GF-D8 (cell line): ENCODE measurements around the gene REXO5.
A peak's percentile ranks its signal among the peaks of the same experiment; 100 is the strongest.

Experiments
- DNase-seq: peaks from one replicate; lab custom pipeline; 2025; lab: John Stamatoyannopoulos, UW

REXO5 gene

GRCh38 chr16:20803192-20803560 lies 3.2 kb upstream of the REXO5 start:
- no peak for DNase-seq

- DNase-seq: no peak
These were observed 2.6 kb upstream of the REXO5 start for GRCh38 chr16:20803561-20804214.

GRCh38 chr16:20805684-20806167 lies 601 bp upstream of the REXO5 start:
- peak; percentile 32 for DNase-seq

GRCh38 chr16:20807862-20808261 lies 1.5 kb downstream of the REXO5 start:
- DNase-seq: no peak

- no peak for DNase-seq
These were observed 5.6 kb downstream of the REXO5 start for GRCh38 chr16:20811889-20812439.

GRCh38 chr16:20812510-20812909 lies 6.2 kb downstream of the REXO5 start:
- no peak for DNase-seq

GRCh38 chr16:20814784-20815183 lies 8.5 kb downstream of the REXO5 start:
- no peak for DNase-seq

- no peak for DNase-seq
These were observed 12.7 kb downstream of the REXO5 start for GRCh38 chr16:20818929-20819585.

GRCh38 chr16:20821682-20822081 lies 15.4 kb downstream of the REXO5 start:
- no peak for DNase-seq

GRCh38 chr16:20822521-20823325 lies 16.4 kb downstream of the REXO5 start:
- DNase-seq: peak; percentile 74

GRCh38 chr16:20826039-20826566 lies 19.8 kb downstream of the REXO5 start:
- DNase-seq: no peak

- no peak for DNase-seq
These were observed 23.2 kb downstream of the REXO5 start for GRCh38 chr16:20829536-20829935.

- no peak for DNase-seq
These were observed 24.0 kb downstream of the REXO5 start for GRCh38 chr16:20830372-20830771.

- no peak for DNase-seq
These were observed 26.8 kb downstream of the REXO5 start for GRCh38 chr16:20833086-20833485.

GRCh38 chr16:20838240-20838639 lies 31.9 kb downstream of the REXO5 start:
- DNase-seq: no peak

GRCh38 chr16:20839504-20839903 lies 33.2 kb downstream of the REXO5 start:
- no peak for DNase-seq

GRCh38 chr16:20844054-20844453 lies 37.7 kb downstream of the REXO5 start:
- no peak for DNase-seq

GRCh38 chr16:20844588-20844987 lies 38.3 kb downstream of the REXO5 start:
- peak; percentile 86 for DNase-seq

GRCh38 chr16:20846030-20846429 lies 39.7 kb downstream of the REXO5 start:
- no peak for DNase-seq

- no peak for DNase-seq
These were observed 40.2 kb downstream of the REXO5 start for GRCh38 chr16:20846551-20846950.

GRCh38 chr16:20847550-20847949 lies 41.2 kb downstream of the REXO5 start:
- peak; percentile 7 for DNase-seq
